Measurements from ENCODE around the gene DPEP3.
A peak's percentile ranks its signal among the peaks of the same experiment; 100 is the strongest.
"Not testable (repeated sequence)": the region's sequence is repeated elsewhere in the genome, so short reads cannot be mapped to it uniquely, and the experiment has no call there.

The DPEP3 gene, protein sequence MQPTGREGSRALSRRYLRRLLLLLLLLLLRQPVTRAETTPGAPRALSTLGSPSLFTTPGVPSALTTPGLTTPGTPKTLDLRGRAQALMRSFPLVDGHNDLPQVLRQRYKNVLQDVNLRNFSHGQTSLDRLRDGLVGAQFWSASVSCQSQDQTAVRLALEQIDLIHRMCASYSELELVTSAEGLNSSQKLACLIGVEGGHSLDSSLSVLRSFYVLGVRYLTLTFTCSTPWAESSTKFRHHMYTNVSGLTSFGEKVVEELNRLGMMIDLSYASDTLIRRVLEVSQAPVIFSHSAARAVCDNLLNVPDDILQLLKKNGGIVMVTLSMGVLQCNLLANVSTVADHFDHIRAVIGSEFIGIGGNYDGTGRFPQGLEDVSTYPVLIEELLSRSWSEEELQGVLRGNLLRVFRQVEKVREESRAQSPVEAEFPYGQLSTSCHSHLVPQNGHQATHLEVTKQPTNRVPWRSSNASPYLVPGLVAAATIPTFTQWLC

GRCh38 chr16:67979955-67980678 lies at the start of gene DPEP3:
TSS of gene DPEP3 (minus strand) at chr16:67980499. CDS start at chr16:67980380, 119 bp downstream.
- no peak for DNase-seq

DNA sequence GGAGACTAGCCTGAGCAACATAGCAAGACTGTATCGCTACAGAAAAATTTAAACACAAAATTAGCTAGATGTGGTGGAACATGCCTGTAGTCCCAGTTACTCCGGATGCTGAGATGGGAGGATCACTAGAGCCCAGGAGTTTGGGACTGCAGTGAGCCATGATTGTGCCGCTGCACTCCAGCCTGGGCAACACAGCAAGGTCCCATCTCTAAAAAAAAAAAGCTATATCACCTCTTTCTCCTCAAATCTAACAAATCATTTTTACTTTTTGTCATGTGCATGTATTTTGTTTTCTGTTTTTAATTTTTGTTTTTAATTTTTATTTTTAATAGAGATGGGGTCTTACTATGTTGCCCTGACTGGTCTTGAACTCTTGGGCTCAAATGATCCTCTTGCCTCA lies 48.7 kb upstream of the DPEP3 start:
- no peak for DNase-seq

DNA sequence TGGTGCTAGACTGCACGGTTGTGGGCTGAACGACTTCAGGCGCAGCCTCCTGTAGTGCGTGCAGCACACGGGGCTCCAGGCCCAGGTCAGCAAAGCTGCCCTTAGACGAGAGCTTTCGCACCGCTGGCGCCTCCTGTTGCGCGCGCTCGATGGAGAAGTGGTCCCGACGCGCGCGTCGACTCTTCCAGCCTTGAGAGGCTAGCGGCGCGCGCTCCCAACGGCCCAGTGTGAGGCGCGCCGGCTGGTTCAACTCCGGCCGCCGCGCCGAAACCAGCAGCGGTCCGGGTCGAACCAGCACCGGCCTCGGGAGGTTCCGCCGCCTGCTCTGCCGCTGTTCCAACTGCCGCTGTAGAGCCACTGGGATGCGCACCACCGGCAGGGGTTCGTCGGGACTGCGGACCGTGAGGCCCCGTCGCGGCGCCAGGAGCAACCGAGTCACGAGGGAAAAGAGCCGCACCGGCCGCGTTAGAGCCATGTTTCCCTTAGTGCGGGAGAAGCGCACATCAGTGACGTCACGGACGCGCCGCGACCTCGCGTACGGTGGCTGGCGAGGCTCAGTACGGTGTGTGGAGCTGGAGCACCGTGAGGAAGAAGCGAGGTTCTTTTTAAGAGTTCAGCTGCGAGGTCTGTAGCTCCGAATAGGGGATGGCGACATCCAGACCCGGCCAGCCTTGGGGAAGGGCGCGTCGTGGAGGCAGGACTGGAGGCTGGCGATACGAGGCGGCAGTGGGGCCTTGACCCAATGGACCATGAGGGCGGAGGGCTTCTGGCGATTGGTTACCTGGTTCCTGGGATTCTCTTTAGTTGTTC lies 42.6 kb upstream of the DPEP3 start, which contains the start of the genes DDX28 and DUS2:
Gene DDX28, minus strand, starts transcription at position 505 of the 810 bp plus-strand sequence. Its CDS starts 30 bp downstream, at position 475.
Gene DUS2, plus strand, starts transcription at position 557 of the 810 bp plus-strand sequence. CDS start 14,740 bp downstream, outside the sequence.
- peak; percentile 58 to 72 for DNase-seq

- no peak for DNase-seq
Observed at GRCh38 chr16:68022278-68022727, 42.0 kb upstream of the DPEP3 start.

DNA sequence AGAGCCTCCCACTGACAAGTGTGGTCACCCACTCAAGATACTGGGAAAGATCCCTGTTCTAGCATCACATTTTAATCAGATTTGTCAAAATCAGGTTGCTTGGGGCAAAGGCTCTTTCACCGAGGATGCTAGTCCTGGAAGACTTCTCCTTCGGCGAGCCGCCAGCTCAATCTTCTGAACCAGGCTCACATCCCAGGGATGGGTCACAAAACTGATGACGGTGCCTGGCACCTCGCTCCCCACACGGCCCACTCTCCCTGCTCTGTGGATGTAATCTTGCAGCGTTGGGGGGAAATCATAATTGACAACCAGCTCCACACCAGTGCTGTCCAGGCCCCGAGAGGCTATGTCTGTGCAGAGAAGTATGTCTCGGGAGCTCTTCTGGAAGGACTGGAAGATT lies 41.2 kb upstream of the DPEP3 start:
- no peak for DNase-seq

GRCh38 chr16:68019167-68019680 lies 38.9 kb upstream of the DPEP3 start:
- DNase-seq, result no peak

DNA sequence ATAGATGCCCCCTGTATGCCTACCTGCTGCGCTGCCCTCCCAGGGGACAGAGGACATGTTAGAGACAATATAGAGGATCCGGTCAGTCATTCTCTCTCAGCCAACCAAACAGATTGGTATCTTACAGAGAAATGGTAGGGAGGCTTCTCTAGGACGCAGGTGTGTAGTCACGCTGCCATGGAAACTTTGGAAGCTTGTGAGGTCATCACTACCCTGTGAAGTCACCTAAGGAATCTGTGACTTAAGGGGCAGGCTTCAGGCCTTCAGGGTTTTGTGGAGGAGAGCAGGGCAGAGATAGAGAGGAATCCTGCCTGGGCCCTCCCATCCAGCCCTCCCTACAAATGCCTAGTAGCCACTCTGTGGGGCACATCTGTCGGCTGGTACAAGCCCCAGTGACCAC lies 35.4 kb upstream of the DPEP3 start, which contains the start of gene DPEP2NB:
Gene DPEP2NB, minus strand, starts transcription at position 231 of the 400 bp plus-strand sequence. Its CDS starts 141 bp downstream, at position 90.
- DNase-seq, result no peak

DNA sequence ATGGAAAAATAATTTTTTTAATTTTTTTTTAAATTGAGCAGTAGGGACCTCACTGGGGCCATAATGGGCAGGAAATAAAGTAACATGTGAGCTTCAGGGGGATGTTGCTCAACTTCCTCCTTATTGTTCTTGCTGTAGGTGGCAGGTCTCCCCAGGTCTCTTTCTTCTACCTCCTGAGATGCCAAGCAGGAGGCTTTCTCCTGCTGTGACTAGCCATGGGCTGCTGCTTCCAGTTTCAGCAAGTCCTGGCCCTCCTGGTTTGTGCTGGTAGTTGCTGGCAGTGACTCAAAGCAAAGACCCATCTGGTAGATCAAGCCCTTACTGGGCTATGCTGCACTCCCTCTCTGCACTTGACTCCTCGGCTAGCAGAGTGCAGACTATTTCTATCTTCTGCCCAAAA lies 33.1 kb upstream of the DPEP3 start:
- peak; percentile 60 to 75 for DNase-seq

DNA sequence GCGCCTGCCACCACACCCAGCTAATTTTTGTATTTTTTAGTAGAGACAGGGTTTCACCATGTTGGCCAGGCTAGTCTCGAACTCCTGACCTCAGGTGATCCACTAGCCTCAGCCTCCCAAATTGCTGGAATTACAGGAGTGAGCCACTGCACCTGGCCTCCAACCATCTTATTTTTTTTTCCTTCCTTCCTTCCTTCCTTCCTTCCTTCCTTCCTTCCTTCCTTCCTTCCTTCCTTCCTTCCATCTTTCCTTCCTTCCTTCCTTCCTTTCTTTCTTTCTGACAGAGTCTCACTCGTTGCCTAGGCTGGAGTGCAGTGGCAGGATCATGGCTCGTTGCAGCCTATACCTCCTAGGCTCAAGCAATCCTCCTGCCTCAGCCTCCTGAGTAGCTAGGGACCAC lies 29.6 kb upstream of the DPEP3 start:
- not testable (repeated sequence) for DNase-seq

DNA sequence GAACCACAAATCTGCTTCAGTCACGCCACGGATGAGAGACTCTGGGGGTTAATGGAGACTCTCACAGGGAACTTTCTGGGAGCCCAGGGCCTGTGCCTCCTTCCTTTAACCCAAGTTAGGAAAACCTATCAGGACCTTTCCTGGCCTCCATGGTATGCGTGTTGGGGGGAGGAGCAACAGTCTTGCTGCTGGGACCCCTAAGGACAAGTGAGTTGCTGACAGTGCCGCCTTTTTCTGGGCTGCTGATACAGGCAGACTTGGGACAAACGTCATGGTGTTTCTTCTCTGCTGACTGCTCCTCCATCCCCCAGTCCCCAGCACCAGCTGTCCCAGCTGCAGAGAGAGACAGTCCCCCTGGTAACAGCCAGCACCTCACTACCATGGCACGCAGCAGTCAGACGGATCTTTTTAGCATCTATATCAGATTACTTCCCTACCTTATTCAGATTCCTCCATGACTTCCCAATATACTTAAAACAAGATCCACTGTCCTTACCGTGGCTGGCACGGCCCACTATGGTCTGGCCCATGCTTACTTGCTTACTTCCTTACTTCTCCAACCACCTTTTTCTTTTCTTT lies 28.9 kb upstream of the DPEP3 start:
- no peak for DNase-seq

GRCh38 chr16:68005786-68006286 lies 25.5 kb upstream of the DPEP3 start:
- DNase-seq, result peak; percentile 95 to 96

GRCh38 chr16:68005211-68005610 lies 24.9 kb upstream of the DPEP3 start:
- no peak for DNase-seq

- DNase-seq, result no peak
Observed at GRCh38 chr16:68003031-68003430, 22.7 kb upstream of the DPEP3 start.

DNA sequence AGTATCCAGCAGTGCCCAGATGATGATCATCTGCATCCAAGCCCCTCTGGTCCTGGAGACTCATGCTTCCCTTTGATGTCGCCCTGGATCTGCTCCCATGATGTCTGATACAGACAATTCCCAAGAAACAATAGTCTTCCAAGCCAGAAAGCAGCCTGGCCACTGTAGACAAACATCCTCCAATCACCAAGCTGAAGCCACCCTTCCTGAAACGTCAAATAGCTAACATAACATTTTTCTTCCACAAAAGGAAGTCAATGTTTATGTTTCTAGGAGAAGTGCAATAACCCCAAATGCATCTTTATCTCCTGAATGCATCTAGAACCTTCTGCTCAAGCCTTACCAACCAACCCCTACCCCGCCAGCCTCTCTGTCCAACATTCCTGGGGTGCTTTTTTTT lies 20.2 kb upstream of the DPEP3 start:
- no peak for DNase-seq

DNA sequence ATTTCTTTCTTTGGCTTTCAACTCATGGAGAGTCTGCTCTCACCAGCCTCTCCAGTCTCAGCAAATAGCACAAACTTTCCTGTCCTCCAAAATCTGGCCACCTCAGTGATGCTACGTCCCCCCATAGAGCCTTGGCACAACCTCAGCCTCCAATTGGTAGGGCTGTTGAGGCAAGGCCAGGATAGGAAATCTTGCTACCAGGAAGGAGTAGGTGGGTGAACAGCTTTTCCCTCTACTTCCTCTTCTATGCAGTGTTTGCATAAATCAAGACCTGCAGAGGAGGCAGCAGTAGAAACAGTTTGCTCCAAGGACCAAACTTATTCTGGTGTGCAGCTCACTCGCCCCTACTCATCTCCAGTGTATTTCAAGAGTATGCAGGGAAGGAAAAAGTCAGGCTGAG lies 19.7 kb upstream of the DPEP3 start:
- peak; percentile 20 to 47 for DNase-seq

- peak; percentile 49 for DNase-seq
Observed at GRCh38 chr16:67998779-67999688, 18.7 kb upstream of the DPEP3 start, which contains the start of gene DPEP2. TSS of gene DPEP2 (minus strand) at chr16:67999484. CDS start at chr16:67993212, 6,272 bp downstream.

GRCh38 chr16:67998231-67998778 lies 18.0 kb upstream of the DPEP3 start:
- DNase-seq, result not testable (repeated sequence)

DNA sequence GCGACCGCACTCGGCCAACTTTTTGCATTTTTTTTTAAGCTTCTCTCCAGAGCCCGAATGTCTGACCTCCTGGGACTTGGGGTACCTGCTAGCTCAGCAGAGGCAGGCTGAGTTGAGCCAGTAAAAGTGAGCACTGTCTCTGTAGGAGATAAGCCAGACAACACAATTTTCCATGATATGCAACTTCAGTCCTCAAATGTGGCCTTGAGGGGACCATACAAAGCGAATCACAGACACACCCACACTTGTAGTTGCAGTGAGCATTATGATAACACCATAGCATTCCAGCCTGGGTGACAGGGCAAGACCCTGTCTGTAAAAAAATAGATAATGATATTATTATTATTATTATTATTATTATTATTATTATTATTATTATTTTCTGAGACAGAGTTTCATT lies 16.4 kb upstream of the DPEP3 start:
- no peak for DNase-seq

GRCh38 chr16:67995423-67995822 lies 15.1 kb upstream of the DPEP3 start:
- no peak for DNase-seq

DNA sequence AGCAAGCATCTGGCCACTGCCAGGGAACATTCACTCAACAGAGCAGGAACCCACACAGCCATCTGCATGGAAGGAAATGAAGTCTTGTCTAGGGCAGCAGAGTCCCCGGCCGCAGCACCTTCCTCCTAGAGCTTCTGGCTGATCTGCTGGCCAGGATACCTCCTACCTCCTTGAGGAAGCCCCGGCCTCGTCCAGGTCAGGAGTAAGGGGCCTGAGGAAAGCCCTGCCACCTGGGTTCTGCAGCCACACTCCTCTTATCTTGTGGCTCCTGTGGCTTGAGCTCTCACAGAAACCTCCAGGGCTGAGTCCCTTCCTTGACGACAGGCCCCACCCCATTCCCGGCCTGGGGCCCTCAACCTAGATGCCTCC lies 13.7 kb upstream of the DPEP3 start:
- DNase-seq, result not testable (repeated sequence)
